COR-L47 (cell line): ENCODE data around the gene ZNF454.

Experiments
- DNase-seq: peaks from one replicate; lab custom pipeline; 2025; lab: John Stamatoyannopoulos, UW

The ZNF454 gene

GRCh38 chr5:178993236-178993765 is 52.3 kb downstream of the ZNF454 start:
- DNase-seq, result no peak

GRCh38 chr5:178993955-178994579 is 53.1 kb downstream of the ZNF454 start:
- DNase-seq, result no peak

- no peak for DNase-seq
These were observed 53.8 kb downstream of the ZNF454 start, which contains the start of gene GRM6 for GRCh38 chr5:178994580-178995340. Gene GRM6 (minus strand): TSS chr5:178995320. CDS start chr5:178994944, 376 bp downstream.

GRCh38 chr5:178995341-178995690 is 54.3 kb downstream of the ZNF454 start:
- no peak for DNase-seq

- no peak for DNase-seq
These were observed 55.2 kb downstream of the ZNF454 start for GRCh38 chr5:178996156-178996555.

- no peak for DNase-seq
These were observed 56.2 kb downstream of the ZNF454 start for GRCh38 chr5:178997191-178997590.

- no peak for DNase-seq
These were observed 57.4 kb downstream of the ZNF454 start for GRCh38 chr5:178998441-178998840.

GRCh38 chr5:179006564-179006963 is 65.6 kb downstream of the ZNF454 start:
- no peak for DNase-seq

- DNase-seq, result no peak
These were observed 67.7 kb downstream of the ZNF454 start for GRCh38 chr5:179008667-179009066.
